WERI-Rb-1 (cell line): ENCODE data around the gene RAB8A.

Experiments used
- DNase-seq: peaks from one replicate; pipeline ENCODE4 v3.0.0-alpha.2; 2020
- H3K27ac ChIP-seq: fragments of 250-450 bp; sonication (Bioruptor Pico); 2 replicates; pipeline ENCODE4 v1.5.1; 2020; ENCODE audit warnings: mild to moderate bottlenecking, moderate library complexity
- H3K27me3 ChIP-seq: fragments of 250-450 bp; sonication (Bioruptor Pico); 2 replicates; pipeline ENCODE4 v1.5.1; 2021; ENCODE audit warnings: mild to moderate bottlenecking, low read depth, moderate library complexity; ENCODE audit not compliant: insufficient read depth, severe bottlenecking
- H3K36me3 ChIP-seq: fragments of 250-450 bp; sonication (Bioruptor Pico); 2 replicates; pipeline ENCODE4 v1.5.1; 2020; ENCODE audit warnings: mild to moderate bottlenecking, moderate library complexity
- H3K4me3 ChIP-seq: 2 replicates; pipeline ENCODE4 v1.5.1; 2011; ENCODE audit warnings: low read depth, mild to moderate bottlenecking, control low read depth, low read length
- H3K9me3 ChIP-seq: fragments of 250-450 bp; sonication (Bioruptor Pico); 2 replicates; pipeline ENCODE4 v1.5.1; 2021; ENCODE audit warnings: mild to moderate bottlenecking, moderate library complexity; ENCODE audit not compliant: severe bottlenecking
- CTCF ChIP-seq: IDR thresholded peaks from 2 replicates; pipeline ENCODE4 v1.5.1; 2011; ENCODE audit warnings: low read depth, mild to moderate bottlenecking, control low read depth, inconsistent platforms, low read length

The RAB8A gene

DNA sequence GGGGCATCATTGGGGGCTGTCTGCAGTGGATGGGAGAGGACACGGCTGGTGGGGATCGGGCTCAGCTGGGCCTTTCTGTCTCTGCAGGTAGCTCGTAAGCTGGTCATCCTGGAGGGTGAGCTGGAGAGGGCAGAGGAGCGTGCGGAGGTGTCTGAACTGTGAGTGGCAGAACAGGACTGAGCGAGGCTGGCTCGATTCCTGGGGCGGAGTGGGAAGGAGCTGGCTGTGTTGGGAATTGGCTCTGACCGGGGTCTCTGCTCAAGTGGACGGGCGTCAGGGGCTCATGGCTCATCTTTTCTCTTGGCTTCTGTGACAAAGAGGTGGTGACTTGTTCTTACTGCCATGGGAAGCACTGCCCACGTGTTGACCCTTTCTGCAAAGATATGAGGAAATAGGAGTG, 23.7 kb upstream of the RAB8A start:
- no peak for DNase-seq
- Histone ChIP-seq H3K9me3 (no peaks in the 10 kb centered on the region), H3K27ac (no peak overlapping the region), H3K27me3 (no peaks in the 10 kb centered on the region), H3K36me3 (peaks cover 94% of the 10 kb centered on the region), H3K4me3 (no peak overlapping the region)
- no peak for TF ChIP-seq CTCF

DNA sequence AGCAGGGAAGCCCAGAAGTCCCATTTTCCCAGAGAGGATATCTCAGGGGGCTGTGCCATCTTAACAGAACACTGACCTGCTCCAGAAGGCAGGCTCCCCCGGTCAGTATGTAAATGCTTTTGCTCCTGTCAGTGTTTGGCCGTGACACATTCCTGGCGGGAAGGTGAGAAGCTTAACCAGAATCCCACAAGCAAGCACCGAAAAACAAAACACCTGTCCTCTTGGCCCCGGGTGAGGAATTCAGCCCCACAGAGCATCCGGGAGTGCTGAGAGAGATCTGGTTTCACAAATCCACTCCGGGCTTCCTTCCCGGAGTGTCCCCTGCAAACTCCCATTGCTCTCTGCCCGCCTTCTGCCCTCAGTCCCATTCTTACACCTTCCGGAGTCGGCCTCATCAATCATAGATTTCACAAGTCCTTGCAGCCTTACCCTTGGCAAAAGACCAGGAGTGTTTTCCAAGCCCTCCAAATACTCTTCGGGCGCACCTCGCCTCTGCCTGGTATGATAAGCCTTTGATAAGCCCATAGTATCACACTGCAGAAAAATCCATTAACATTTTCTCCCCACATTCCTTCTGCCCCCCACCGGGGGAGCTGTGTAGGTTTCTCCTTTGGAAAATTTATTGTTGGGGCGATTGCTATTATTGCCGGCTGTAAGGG, 23.2 kb upstream of the RAB8A start:
- no peak for TF ChIP-seq CTCF
- no peak for DNase-seq
- Histone ChIP-seq H3K27ac (no peak overlapping the region), H3K36me3 (peaks cover 95% of the 10 kb centered on the region), H3K27me3 (no peaks in the 10 kb centered on the region), H3K9me3 (no peaks in the 10 kb centered on the region), H3K4me3 (no peak overlapping the region)

GRCh38 chr19:16089010-16089846, 22.5 kb upstream of the RAB8A start:
- DNase-seq: no peak
- no peak overlapping the region for H3K27ac ChIP-seq
- no peaks in the 10 kb centered on the region for H3K9me3 ChIP-seq
- H3K27me3 ChIP-seq: no peaks in the 10 kb centered on the region
- no peak overlapping the region for H3K4me3 ChIP-seq
- peaks cover 97% of the 10 kb centered on the region for H3K36me3 ChIP-seq
- no peak for TF ChIP-seq CTCF

DNA sequence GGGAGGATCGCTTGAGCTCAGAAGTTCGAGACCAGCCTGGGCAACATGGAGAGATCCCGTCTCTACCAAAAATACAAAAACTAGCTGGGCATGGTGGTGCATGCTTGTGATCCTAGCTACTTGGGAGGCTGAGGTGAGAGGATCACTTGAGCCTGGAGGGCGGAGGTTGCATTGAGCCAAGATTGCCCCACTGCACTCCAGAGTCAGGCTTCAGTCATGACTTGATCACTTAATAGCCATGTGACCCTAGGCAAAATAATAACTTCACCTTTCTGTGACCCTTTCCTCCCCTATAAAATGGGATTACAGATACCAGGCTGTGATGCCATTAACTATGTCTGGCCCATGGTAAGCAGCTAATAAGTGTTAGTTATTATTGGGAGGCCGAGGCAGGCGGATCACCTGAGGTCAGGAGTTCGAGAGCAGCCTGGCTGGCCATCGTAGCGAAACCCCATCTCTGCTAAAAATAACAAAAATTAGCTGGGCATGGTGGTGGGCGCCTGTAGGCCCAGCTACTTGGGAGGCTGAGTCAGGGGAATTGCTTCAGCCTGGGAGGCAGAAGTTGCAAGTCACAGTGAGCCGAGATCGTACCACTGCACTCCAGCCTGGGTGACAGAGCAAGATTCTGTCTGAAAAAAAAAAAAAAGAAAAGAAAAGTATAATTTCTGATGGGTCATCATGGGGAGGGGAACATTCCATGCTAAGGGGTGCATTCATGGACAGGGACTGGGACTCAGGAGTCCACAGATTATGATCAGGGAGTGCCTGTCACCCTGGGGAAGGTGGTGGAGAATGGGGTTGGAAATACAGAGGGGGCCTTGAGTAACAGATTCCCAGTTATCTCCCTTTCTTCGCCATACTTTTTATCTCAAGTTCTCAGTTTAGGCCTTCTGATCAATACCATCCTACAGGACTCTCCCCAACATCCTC, 19.9 kb upstream of the RAB8A start:
- Histone ChIP-seq H3K4me3 (no peak overlapping the region), H3K27ac (no peak overlapping the region), H3K27me3 (no peaks in the 10 kb centered on the region), H3K9me3 (no peaks in the 10 kb centered on the region), H3K36me3 (peaks cover 94% of the 10 kb centered on the region)
- no peak for DNase-seq
- no peak for TF ChIP-seq CTCF

DNA sequence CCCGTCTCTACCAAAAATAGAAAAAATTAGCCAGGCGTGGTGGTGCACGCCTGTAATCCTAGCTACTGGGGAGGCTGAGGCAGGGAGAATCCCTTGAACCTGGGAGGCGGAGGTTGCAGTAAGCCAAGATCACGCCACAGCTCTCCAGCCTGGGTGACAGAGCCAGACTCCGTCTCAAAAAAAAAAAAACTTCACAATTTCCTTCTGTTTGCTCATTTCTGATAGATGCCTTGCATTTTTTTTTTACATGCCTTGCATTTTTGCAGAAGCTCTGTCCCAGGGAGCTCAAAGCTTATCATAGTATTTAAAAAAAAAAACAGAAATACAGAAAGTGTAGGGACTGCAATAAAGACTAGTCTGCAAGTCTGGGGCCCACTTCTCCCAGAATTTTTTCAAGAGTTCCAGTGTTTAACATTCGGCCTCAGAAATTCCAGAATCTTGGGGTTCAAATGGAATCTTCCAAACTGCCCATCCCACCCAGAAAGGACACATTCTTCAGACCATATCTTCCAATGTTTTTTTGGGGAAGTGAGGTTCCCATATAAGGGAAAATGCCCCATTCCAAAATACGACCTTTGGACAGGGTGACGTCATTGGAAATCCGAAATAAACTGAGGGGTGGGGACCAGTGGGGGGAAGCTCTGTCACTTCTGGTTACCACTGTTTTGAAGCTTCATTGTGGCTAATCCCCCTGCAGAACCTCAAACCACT, 17.2 kb upstream of the RAB8A start:
- Histone ChIP-seq H3K9me3 (no peaks in the 10 kb centered on the region), H3K27me3 (no peaks in the 10 kb centered on the region), H3K36me3 (peaks cover 92% of the 10 kb centered on the region), H3K4me3 (no peak overlapping the region), H3K27ac (peak overlapping the region; percentile 27; the same call in 1 of the 2 replicates)
- DNase-seq: no peak
- TF ChIP-seq CTCF: no peak
